DOHH2 (cell line): Measurements from ENCODE around the gene CIAO2B.

Experiments used
- EZH2phosphoT487 ChIP-seq: fragments of 200-600 bp; sonication (generic); IDR thresholded peaks from 2 replicates; pipeline ENCODE4 v1.6.1; 2017; ENCODE audit warnings: borderline replicate concordance, mild to moderate bottlenecking, antibody characterized with exemption, low read length, moderate library complexity, mixed read lengths
- TF ChIP-seq, protein P1 (sequence below): fragments of 200-600 bp; sonication (generic); IDR thresholded peaks from one replicate; pipeline ENCODE4 v1.5.1; 2014; ENCODE audit warnings: antibody characterized with exemption, mild to moderate bottlenecking, low read depth, low read length; ENCODE audit not compliant: poor library complexity, severe bottlenecking

DNA sequence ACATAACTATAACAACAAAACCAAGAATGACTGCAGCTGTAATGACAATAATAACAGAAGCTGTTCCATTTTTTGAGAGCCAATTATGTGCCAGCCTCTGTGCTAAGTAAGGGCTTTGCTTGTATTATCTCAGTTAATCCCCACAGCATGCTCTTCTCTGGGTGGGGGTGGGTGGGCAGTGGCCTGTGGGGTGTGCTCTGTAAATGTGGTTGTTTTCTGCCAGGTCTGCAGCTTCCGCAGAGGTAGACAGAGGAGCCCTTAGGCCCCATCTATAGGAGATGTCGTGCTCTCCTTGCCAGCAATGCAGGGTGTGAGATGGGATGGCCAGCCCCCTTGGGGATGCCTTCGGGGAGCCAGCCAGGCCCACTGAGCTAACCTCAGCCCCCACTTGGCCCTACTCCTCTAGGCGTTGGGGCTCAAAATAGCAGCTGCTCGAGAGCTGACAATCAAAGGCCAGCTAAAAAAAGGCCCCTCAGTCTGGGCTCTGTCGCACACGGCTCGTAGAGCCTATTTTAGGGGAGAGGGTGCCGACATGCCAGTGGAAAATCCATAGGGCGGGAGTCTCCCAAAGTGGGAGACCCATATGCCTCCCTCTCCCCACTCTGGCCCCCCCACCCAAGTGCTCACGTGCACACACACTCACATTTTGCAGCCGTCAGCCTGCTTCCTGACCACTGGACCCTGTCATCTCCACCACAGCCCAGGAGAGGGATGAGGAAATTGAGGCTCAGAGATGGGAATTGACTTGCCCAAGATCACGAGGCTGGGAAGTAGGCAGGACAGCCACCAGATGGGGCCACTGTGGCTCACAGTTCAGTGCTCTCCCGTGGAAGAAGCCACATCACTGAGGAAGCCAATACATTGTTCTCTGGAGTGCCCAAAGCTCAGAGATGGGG, 31.3 kb downstream of the CIAO2B start:
- TF ChIP-seq, protein P1, sequence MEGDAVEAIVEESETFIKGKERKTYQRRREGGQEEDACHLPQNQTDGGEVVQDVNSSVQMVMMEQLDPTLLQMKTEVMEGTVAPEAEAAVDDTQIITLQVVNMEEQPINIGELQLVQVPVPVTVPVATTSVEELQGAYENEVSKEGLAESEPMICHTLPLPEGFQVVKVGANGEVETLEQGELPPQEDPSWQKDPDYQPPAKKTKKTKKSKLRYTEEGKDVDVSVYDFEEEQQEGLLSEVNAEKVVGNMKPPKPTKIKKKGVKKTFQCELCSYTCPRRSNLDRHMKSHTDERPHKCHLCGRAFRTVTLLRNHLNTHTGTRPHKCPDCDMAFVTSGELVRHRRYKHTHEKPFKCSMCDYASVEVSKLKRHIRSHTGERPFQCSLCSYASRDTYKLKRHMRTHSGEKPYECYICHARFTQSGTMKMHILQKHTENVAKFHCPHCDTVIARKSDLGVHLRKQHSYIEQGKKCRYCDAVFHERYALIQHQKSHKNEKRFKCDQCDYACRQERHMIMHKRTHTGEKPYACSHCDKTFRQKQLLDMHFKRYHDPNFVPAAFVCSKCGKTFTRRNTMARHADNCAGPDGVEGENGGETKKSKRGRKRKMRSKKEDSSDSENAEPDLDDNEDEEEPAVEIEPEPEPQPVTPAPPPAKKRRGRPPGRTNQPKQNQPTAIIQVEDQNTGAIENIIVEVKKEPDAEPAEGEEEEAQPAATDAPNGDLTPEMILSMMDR, result no peak
- no peak for TF ChIP-seq EZH2phosphoT487
